OCI-LY1 (cell line): Measurements from ENCODE around the gene CREG2.

ENCODE experiments used
- CTCF ChIP-seq: fragments of 200-600 bp; sonication (generic), shearing (Covaris generic); IDR thresholded peaks from 2 replicates; pipeline ENCODE4 v1.5.1; 2017; ENCODE audit warnings: mild to moderate bottlenecking, antibody characterized with exemption, low read length, moderate library complexity, mixed read lengths
- EZH2 ChIP-seq: fragments of 200-600 bp; sonication (generic), shearing (Covaris generic); IDR thresholded peaks from 2 replicates; pipeline ENCODE4 v1.8.0; 2017; ENCODE audit warnings: borderline replicate concordance, mixed run types, mild to moderate bottlenecking, antibody characterized with exemption, low read length, moderate library complexity, mixed read lengths

- TF ChIP-seq EZH2 (no peak), CTCF (no peak)
These were observed 25.0 kb downstream of the CREG2 start for GRCh38 chr2:101362316-101362715.
